Ishikawa (cell line): Measurements from ENCODE around the gene SGCD.

ENCODE experiments used
- CEBPB ChIP-seq: IDR thresholded peaks from 2 replicates; pipeline ENCODE4 v1.6.1; 2012
- CREB1 ChIP-seq: IDR thresholded peaks from 2 replicates; pipeline ENCODE4 v1.6.1; 2012; ENCODE audit warnings: low read depth
- EP300 ChIP-seq: IDR thresholded peaks from 2 replicates; pipeline ENCODE4 v1.6.1; 2012; ENCODE audit warnings: borderline replicate concordance
- FOXM1 ChIP-seq: IDR thresholded peaks from 2 replicates; pipeline ENCODE4 v1.6.1; 2012; ENCODE audit warnings: low read depth, borderline replicate concordance
- NFIC ChIP-seq: IDR thresholded peaks from 2 replicates; pipeline ENCODE4 v1.6.1; 2012
- RAD21 ChIP-seq: IDR thresholded peaks from 2 replicates; pipeline ENCODE4 v1.6.1; 2012; ENCODE audit warnings: low read depth
- TAF1 ChIP-seq: IDR thresholded peaks from 2 replicates; pipeline ENCODE4 v1.6.1; 2012; ENCODE audit warnings: low read depth, mild to moderate bottlenecking
- TEAD4 ChIP-seq: IDR thresholded peaks from 2 replicates; pipeline ENCODE4 v1.6.1; 2012
- ZBTB7A ChIP-seq: IDR thresholded peaks from 2 replicates; pipeline ENCODE4 v1.6.1; 2012; ENCODE audit warnings: low read depth
- TF ChIP-seq, protein P1 (sequence below): IDR thresholded peaks from 2 replicates; pipeline ENCODE4 v1.6.1; 2012; ENCODE audit warnings: low read depth, mild to moderate bottlenecking
- TF ChIP-seq, protein P2 (sequence below): IDR thresholded peaks from 2 replicates; pipeline ENCODE4 v1.6.1; 2012
- TF ChIP-seq, protein P3 (sequence below): IDR thresholded peaks from 2 replicates; pipeline ENCODE4 v1.6.1; 2012

DNA sequence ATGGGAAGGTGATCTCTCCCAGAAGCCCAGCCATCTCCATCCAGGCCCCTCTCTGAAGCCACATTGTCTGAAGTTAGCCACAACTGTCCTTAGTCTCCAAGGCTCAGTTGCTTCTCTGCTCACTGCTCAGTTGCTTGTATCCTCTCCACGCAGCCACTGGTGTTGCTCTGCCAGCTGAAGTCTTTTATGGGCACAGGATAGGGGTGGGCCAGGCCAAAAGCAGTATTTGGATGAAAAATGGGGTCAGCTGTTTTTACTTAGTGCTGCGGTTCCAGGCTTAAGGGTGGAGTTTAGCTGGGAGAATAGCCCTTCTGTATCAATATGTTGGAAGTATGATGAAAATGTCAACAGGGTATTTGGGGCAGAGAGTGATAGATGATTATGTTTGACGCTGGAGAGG is 354.3 kb downstream of the SGCD start:
- TF ChIP-seq CREB1 (no peak), RAD21 (no peak), TEAD4 (no peak), NFIC (no peak), CEBPB (no peak), EP300 (no peak), ZBTB7A (no peak), FOXM1 (no peak), TAF1 (no peak)
- TF ChIP-seq, protein P1, sequence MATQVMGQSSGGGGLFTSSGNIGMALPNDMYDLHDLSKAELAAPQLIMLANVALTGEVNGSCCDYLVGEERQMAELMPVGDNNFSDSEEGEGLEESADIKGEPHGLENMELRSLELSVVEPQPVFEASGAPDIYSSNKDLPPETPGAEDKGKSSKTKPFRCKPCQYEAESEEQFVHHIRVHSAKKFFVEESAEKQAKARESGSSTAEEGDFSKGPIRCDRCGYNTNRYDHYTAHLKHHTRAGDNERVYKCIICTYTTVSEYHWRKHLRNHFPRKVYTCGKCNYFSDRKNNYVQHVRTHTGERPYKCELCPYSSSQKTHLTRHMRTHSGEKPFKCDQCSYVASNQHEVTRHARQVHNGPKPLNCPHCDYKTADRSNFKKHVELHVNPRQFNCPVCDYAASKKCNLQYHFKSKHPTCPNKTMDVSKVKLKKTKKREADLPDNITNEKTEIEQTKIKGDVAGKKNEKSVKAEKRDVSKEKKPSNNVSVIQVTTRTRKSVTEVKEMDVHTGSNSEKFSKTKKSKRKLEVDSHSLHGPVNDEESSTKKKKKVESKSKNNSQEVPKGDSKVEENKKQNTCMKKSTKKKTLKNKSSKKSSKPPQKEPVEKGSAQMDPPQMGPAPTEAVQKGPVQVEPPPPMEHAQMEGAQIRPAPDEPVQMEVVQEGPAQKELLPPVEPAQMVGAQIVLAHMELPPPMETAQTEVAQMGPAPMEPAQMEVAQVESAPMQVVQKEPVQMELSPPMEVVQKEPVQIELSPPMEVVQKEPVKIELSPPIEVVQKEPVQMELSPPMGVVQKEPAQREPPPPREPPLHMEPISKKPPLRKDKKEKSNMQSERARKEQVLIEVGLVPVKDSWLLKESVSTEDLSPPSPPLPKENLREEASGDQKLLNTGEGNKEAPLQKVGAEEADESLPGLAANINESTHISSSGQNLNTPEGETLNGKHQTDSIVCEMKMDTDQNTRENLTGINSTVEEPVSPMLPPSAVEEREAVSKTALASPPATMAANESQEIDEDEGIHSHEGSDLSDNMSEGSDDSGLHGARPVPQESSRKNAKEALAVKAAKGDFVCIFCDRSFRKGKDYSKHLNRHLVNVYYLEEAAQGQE: no peak
- TF ChIP-seq, protein P2, sequence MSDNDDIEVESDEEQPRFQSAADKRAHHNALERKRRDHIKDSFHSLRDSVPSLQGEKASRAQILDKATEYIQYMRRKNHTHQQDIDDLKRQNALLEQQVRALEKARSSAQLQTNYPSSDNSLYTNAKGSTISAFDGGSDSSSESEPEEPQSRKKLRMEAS: no peak
- TF ChIP-seq, protein P3, sequence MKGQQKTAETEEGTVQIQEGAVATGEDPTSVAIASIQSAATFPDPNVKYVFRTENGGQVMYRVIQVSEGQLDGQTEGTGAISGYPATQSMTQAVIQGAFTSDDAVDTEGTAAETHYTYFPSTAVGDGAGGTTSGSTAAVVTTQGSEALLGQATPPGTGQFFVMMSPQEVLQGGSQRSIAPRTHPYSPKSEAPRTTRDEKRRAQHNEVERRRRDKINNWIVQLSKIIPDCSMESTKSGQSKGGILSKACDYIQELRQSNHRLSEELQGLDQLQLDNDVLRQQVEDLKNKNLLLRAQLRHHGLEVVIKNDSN: no peak
